Measurements from ENCODE around the gene CHAC1. TPM values are rescaled to one million over a fixed set of nuclear protein-coding genes. Genes with fewer than 3 reads are reported as not detected.

The CHAC1 gene
- polyA plus RNA-seq, 3 donors, result 0.15 TPM; not detected in 2

- no peaks in the 10 kb centered on the region for H3K4me1 Mint-ChIP-seq
- no peak overlapping the region for H3K9ac ChIP-seq (ENCODE audit: insufficient read depth, low read length, poor library complexity, severe bottlenecking)
- no peak overlapping the region for H2AFZ ChIP-seq (ENCODE audit: insufficient read depth, low read depth, low read length, poor library complexity, severe bottlenecking)
- no peaks in the 10 kb centered on the region for H4K20me1 ChIP-seq (ENCODE audit: insufficient read depth, low read length)
- no peaks in the 10 kb centered on the region for H3K4me1 ChIP-seq (ENCODE audit: control insufficient read depth in 1 of 2, insufficient read depth in 2 of 2, low read length in 2 of 2)
- no peak overlapping the region for H3K4me3 ChIP-seq (replicated peaks in 1 of 3; ENCODE audit: low read depth in 2 of 3, low read length in 3 of 3)
- H3K4me2 ChIP-seq (replicated peaks; ENCODE audit: extremely low read depth, low read length, poor library complexity, severe bottlenecking), result no peak overlapping the region
- no peak overlapping the region for H3K4me3 Mint-ChIP-seq
- no peak for DNase-seq
- H3K27ac Mint-ChIP-seq, result no peak overlapping the region
- no peaks in the 10 kb centered on the region for H3K9me3 Mint-ChIP-seq
- intact Hi-C loops (cut with micrococcal nuclease), result no loop called here
- no peaks in the 10 kb centered on the region for H3K9me3 ChIP-seq (replicated peaks in 1 of 2; ENCODE audit: control insufficient read depth in 1 of 2, insufficient read depth in 1 of 2, low read length in 2 of 2)
- no peaks in the 10 kb centered on the region for H3K27me3 ChIP-seq (ENCODE audit: control insufficient read depth in 2 of 2, insufficient read depth in 2 of 2, low read length in 2 of 2)
- no peak overlapping the region for H3K27ac ChIP-seq (ENCODE audit: low read depth in 1 of 2, low read length in 2 of 2)
- H3K79me2 ChIP-seq (ENCODE audit: insufficient read depth, low read length), result no peaks in the 10 kb centered on the region
- no peak for TF ChIP-seq CTCF (IDR thresholded peaks at IDR 0.05)
- 100% methylated on average over 1 of the region's 1 CpG for WGBS (ENCODE audit: insufficient coverage)
- H3K27me3 Mint-ChIP-seq (ENCODE audit: low read depth in 3 of 3), result no peaks in the 10 kb centered on the region
- peaks cover 82 to 98% of the 10 kb centered on the region in 2 donors for H3K36me3 ChIP-seq (replicated peaks in 1 of 2; ENCODE audit: control insufficient read depth in 1 of 2, insufficient read depth in 2 of 2, low read length in 2 of 2)
- H3K36me3 Mint-ChIP-seq, result peaks cover 83 to 88% of the 10 kb centered on the region in 2 donors
Observed at GRCh38 chr15:40992241-40992741, 39.0 kb downstream of the CHAC1 start.

- H3K9me3 Mint-ChIP-seq, result no peaks in the 10 kb centered on the region
- H3K27ac ChIP-seq (ENCODE audit: low read depth in 1 of 2, low read length in 2 of 2), result no peak overlapping the region
- peaks cover 82 to 98% of the 10 kb centered on the region in 2 donors for H3K36me3 ChIP-seq (replicated peaks in 1 of 2; ENCODE audit: control insufficient read depth in 1 of 2, insufficient read depth in 2 of 2, low read length in 2 of 2)
- intact Hi-C loops (cut with micrococcal nuclease), result no loop called here
- no peak overlapping the region for H3K4me2 ChIP-seq (replicated peaks; ENCODE audit: extremely low read depth, low read length, poor library complexity, severe bottlenecking)
- H3K36me3 Mint-ChIP-seq, result peaks cover 82 to 87% of the 10 kb centered on the region in 2 donors
- WGBS (ENCODE audit: insufficient coverage), result 94% methylated on average over 5 of the region's 5 CpGs
- H3K27me3 Mint-ChIP-seq (ENCODE audit: low read depth in 3 of 3), result no peaks in the 10 kb centered on the region
- H3K9ac ChIP-seq (ENCODE audit: insufficient read depth, low read length, poor library complexity, severe bottlenecking), result no peak overlapping the region
- H3K4me1 Mint-ChIP-seq, result no peaks in the 10 kb centered on the region
- no peaks in the 10 kb centered on the region for H3K79me2 ChIP-seq (ENCODE audit: insufficient read depth, low read length)
- no peak overlapping the region for H3K4me3 ChIP-seq (replicated peaks in 1 of 3; ENCODE audit: low read depth in 2 of 3, low read length in 3 of 3)
- no peak for TF ChIP-seq CTCF (IDR thresholded peaks at IDR 0.05)
- H2AFZ ChIP-seq (ENCODE audit: insufficient read depth, low read depth, low read length, poor library complexity, severe bottlenecking), result no peak overlapping the region
- H4K20me1 ChIP-seq (ENCODE audit: insufficient read depth, low read length), result no peaks in the 10 kb centered on the region
- no peak for DNase-seq
- no peaks in the 10 kb centered on the region for H3K4me1 ChIP-seq (ENCODE audit: control insufficient read depth in 1 of 2, insufficient read depth in 2 of 2, low read length in 2 of 2)
- peak overlapping the region in 2 of 7 donors; percentile 14 to 29 for H3K27ac Mint-ChIP-seq
- H3K27me3 ChIP-seq (ENCODE audit: control insufficient read depth in 2 of 2, insufficient read depth in 2 of 2, low read length in 2 of 2), result no peaks in the 10 kb centered on the region
- H3K4me3 Mint-ChIP-seq, result no peak overlapping the region
- H3K9me3 ChIP-seq (replicated peaks in 1 of 2; ENCODE audit: control insufficient read depth in 1 of 2, insufficient read depth in 1 of 2, low read length in 2 of 2), result no peaks in the 10 kb centered on the region
Observed at GRCh38 chr15:40992825-40993224, 39.6 kb downstream of the CHAC1 start.
